Right ventricle myocardium inferior (tissue), 1 donor: ENCODE measurements around the gene NEBL. TPM values are rescaled to one million over a fixed set of nuclear protein-coding genes. Genes with fewer than 3 reads are reported as not detected.

Source experiments
- ATAC-seq: fragments of 200-7000 bp; cut with Tn5 transposase; one replicate; pipeline ENCODE4 v1.9.1; 2020; ENCODE audit warnings: mild to moderate bottlenecking, moderate library complexity
- DNase-seq: peaks from one replicate; pipeline ENCODE4 v3.0.0; 2021; ENCODE audit errors: missing footprints
- intact Hi-C: fragments of 100-400 bp; cut with DNase I; formaldehyde crosslinking; loops from one replicate; pipeline ENCODE4 v1.11.0; 2022
- total RNA-seq: library from RNA; stranded (reverse); fragmentation: NEBNext Ultra II Directional; extraction: Animal tissue kit (Norgen Biotek cat#: 25700); gene quantifications from one replicate; pipeline ENCODE4 v1.2.1, GENCODE V29; 2021
- donor health status: DM: no; HTN: yes; CAD: no; lungs with severe emphysema.

Gene NEBL
- total RNA-seq, 1 donor from 2014 or later: 666 TPM

DNA sequence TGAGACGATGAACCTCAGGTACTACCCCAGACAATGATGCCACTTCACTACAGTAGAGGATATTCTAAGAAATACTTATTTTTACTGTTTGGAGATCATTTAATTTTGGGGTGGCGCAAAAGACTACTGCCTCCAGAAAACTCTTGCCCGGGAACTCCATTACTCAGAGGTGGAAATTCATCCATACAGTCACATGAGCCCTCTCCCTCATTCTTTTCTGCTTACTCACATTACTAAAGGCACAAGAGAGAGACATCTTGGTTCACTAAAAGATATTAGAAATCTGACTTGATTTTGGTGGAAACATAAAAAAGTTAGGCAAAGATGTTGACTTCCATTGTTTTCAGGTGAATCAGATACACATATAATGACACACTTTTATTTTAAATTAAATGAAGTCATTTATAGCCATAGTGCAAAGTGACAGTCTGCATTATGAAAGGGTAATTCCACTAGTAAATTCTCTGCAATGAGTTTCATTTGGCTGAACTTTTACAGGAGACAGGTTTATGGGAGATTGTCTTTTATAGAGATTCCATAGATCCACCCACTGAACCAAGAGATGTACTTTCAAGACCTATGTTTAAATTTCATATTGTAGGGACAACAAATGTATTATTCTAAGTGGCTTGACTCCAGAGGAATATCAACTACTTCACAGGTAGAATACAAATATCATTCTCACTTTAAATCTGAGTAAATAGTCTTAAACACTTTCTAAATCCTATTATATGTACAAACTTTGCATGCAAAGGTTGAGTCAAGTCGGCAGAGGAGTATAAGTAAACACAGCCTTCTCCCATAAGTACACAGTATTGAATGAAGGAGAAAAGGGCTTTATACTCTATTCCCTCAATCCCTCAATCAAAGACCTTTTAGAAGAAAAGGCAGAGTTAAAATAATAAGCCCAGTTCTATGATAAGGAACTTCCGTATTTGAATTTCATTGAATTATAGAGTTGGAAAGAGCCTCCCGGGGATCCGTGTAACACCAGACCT lies 18.8 kb downstream of the NEBL start:
- DNase-seq: no peak
- intact Hi-C loops: no loop called here
- no peak for ATAC-seq

DNA sequence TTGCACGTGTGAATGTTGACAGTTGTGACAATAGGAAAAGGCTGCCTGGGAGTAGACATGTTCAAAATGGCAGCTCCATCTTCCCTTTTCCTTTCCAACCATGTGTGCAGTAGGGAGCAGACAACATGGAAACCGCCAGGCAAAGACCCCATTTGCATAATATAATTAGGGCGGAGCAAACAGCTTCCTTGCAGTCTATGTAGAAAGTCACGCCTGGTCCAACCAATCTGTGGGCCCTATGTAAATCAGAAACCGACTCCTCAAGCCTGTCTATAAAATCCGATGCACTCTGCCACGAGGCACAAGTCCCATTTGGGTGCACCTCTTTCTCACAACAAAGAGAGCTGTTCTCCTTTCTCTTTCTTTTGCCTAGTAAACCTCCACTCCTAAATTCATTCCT lies 19.6 kb downstream of the NEBL start:
- no peak for ATAC-seq
- DNase-seq: no peak
- intact Hi-C loops: no loop called here

DNA sequence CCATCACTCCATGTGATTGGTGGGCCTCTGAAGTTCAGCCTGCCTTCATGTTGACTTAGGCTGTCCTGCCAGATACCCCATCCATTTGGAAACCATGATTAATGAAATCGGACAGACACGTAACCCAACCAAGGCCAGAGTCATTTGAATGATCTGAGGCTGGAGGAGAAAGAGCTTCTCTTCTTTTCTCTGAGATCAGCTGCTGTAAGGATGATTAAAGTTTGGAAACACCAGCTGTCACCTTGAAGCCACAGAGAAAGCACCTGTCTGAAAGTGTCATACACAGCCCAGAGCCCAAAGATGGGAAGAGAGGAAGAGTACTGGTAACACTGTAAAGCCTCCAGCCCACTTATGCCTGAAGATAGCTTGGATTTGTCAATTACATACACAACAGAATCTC lies 22.9 kb downstream of the NEBL start:
- intact Hi-C loops: no loop called here
- no peak for ATAC-seq
- DNase-seq: no peak

DNA sequence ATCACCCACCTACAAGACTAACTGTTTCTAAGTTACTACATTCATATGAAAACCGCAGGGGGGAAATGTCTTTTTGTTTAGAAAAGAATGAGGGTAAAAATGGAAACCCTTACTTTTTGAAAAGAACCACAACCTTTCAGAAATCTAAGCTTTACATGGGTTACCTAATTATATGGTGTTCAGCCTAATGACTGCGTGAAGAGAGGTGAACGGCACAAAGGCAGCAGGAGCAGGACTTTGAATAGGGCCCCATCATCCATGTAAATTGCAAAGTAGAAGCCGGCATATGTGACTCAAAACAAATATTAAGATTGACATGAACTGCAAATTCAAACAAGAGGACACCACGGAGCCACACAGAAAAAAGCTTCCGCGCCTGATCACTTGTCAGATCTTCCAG lies 25.1 kb downstream of the NEBL start:
- no peak for ATAC-seq
- DNase-seq: no peak
- intact Hi-C loops: no loop called here

DNA sequence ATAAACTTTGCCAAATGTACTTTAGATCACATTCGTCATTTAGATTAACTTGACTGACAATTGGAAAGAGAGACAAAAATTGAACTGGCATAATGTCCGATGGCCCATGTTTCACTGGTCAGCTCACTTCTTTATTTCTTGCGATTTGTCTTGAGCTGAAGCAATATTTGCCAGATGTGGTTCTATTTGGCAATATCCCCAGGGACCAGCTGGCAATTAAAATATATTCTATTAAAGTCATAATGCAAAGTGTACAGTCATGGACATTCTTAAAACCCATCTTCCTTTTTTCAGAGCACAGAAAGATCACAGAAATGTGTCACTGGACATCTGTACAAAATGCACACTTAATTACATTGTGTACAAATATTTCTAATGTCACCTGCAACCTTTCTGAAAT lies 26.3 kb downstream of the NEBL start:
- DNase-seq (no peak), ATAC-seq (no peak)
- intact Hi-C loops: no loop called here

DNA sequence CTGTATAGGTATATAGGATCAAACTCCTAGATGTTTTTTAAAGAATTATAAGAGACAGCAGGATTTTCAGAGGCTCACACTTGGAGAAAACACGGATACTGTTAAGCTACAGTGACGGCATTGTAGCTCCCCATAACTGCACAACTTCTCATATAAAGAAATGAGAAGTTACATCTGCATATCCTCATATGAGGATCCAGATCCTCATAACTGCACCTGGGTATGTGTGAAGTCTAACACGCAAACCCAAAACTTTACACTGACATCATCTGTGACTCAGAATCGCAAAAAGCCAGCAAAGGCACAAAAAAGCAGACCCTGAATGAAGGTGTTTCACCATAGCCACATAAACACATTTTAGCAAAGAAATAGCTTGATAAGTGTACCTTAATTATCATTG lies 34.1 kb downstream of the NEBL start:
- ATAC-seq: no peak
- intact Hi-C loops: no loop called here
- DNase-seq: no peak

DNA sequence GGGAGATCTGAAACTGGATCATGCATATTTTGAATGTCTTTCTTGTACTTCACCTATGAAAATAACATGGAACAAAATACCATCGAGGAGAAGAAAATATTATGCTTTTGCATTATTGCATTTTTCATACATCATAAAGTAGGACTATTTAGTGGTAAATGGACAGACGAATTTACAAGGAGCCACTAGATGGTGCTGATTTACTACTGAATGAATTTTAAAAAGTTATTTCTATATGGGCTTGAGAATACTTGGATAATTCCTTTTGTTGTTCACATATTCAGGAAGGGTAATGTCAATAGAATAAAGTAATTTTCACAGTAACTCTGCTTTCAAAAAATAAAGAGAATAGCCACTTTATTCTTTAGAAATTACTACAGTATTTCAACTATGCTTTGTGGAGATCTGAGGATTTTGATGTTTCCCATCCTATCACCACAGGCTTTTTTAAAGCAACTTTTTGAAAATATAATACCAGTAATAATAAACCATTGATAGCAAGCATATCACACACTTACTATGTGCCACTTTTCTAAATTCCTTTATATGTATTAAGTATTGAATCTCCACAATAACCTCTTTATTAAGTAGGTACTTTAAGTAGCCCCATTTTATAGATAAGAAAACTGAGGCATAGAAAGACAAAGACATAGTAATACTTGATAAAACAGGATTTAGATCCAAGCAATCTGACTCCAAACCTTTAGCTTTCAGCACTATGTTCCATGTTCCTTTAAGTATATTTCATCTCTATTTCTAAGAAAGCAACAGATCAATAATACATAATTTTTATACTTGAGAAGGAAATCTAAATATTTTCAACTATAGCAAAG lies 38.6 kb downstream of the NEBL start:
- intact Hi-C loops: no loop called here
- DNase-seq: no peak
- ATAC-seq: no peak

DNA sequence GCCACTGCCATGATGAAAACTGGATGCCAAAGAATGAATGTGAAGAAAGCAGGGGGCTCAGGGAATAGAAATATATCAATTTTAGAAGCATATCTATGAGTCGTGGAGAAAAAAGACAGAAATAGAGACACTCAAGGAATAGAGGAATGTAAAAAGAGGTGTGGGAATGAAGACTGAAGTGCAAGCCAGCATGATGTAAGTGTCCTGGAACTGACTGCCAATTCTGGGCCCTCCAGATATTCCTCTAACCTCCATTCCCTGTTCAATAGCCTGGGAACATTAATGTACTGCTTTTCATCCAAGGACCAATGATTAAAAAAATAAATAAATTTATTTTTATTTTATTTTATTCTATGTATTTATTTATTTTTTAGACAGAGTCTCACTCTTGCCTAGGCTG lies 40.6 kb downstream of the NEBL start:
- intact Hi-C loops: no loop called here
- DNase-seq (no peak), ATAC-seq (peak; percentile 53)

DNA sequence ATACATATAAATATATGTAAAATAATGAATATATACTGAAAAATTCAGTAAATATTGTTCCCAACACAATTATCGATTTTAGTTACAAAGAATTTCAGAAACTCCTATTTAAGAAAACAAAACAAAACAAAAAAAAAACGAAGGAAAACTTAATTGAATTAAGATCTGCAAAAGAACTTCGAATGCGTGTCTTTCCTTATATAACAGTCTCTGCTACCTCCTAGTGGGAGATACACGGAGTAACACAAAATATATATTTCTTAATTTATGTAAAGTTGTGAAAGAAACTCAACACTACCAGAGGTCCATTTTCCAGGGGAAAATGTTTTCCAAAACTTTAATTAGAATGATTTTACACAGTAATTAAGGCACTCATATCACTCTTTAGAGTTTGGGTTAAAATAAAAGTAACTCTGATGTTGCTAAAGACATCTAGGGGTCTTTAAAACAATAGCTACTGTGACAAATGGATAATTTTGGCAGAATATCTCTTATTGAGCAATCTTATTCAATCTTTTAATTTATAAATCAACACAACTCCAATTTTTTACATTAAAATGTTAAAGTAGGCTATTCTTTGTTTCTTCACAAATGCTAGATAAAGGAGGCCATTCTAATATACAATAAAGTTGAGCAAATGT lies 41.6 kb downstream of the NEBL start:
- ATAC-seq: no peak
- DNase-seq: no peak
- intact Hi-C loops: no loop called here

DNA sequence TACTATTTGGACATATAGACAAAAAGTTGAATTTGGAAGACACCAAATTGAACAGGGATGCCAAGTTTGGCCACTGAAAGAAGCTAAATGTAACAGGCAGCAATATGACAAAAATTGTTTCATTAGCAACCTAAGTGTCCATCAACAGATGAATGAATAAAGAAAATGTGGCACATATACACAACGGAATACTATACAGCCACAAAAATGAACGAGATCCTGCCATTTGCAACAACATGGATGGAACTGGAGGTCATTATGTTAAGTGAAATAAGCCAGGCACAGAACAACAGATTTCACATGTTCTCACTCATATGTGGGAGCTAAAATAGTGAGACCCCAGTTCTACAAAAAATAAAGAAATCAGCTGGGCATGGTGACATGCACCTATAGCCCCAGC lies 43.8 kb downstream of the NEBL start:
- DNase-seq (no peak), ATAC-seq (no peak)
- intact Hi-C loops: no loop called here

DNA sequence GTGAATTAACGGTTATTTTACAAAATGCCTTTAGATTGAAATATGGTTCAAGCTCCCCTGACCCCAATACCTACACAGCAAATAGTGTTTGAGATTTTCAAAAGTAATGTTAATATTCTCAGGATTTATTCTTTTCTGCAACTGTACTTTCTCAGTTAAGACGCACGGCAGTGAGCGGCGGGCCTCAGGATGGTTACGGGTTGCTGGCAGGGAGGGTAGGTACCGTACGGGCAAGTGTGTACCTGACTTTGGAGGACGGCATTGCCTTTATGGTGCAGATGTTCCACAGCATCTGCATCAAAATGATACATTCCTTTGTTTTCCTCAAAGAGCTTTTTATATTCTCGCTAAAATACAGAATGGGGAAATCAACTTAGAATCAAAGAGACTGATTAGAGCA lies 44.8 kb downstream of the NEBL start:
- intact Hi-C loops: no loop called here
- DNase-seq (no peak), ATAC-seq (no peak)

DNA sequence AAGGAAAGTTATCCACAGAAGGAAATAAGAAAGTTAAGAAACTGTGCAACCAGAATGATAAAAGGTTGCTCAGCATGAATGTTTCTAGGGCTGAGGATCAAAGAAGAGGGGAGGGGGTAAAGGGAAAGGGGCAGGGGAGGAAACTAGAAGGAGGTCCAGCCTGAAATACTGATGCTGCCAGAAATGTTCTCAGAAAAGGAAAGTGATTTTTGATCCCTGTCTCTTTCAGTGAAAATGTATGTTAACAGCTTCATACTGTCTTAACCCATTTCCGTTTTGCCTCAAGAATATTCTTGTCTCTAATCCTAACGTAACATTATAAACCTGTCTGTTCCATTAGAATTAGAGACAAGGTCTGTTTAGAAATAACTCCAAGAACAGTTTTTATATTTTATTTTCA lies 49.6 kb downstream of the NEBL start:
- no peak for DNase-seq
- no peak for ATAC-seq
- intact Hi-C loops: no loop called here

DNA sequence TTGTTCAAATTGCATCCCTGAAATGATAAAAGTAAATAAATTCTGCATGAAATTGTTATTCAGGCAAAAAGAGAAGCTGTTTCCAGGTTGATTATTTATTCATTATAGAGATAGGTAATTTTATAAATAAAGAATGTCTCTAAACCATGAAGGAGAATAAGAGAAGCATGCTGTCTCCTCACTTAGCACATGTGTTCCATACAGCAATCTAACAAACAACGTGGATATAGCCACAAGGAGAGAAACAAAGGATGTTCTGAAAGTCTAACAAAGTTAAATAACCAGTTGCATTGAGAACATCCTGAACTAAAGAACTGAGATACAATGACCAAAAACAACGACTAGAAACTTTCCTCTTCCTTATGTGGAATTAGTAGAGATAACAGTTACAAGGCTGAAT lies 50.8 kb downstream of the NEBL start:
- ATAC-seq: no peak
- intact Hi-C loops: no loop called here
- DNase-seq: no peak

DNA sequence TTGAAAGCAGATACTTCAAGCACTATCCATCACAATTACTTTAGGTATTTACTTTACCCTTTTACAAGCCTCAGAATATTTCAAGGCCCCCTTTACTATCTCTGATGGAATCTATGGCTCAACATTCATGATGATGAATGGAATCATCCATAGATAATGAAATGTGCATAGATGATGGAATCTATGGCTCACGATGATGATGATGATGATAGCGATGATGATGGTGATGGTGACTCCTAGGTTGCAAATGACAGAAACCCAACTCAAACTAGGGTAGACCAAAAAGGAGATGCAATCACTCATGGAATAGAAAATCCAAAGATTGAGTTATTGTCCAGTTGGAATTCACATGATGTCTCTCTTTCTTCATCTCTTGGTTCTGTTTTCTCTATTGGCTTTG lies 55.7 kb downstream of the NEBL start:
- ATAC-seq: no peak
- intact Hi-C loops: no loop called here
- no peak for DNase-seq

DNA sequence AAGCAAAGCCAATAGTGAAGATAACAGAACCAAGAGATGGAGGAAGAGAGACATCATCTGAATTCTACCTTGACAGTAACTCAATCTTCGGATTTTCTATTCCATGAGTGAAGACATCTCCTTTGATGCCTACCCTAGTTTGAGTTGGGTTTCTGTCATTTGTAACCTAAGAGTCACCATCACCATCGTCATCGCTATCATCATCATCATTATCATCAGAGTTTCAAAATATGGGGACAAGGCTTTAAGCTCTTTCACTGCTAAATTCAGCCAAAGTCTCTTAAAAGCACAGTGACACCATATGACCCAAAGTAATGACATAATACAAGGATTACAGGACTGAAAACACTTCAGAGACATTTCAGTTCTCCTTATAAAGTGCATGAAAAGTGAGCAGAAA lies 57.2 kb downstream of the NEBL start:
- intact Hi-C loops: no loop called here
- no peak for DNase-seq
- no peak for ATAC-seq

DNA sequence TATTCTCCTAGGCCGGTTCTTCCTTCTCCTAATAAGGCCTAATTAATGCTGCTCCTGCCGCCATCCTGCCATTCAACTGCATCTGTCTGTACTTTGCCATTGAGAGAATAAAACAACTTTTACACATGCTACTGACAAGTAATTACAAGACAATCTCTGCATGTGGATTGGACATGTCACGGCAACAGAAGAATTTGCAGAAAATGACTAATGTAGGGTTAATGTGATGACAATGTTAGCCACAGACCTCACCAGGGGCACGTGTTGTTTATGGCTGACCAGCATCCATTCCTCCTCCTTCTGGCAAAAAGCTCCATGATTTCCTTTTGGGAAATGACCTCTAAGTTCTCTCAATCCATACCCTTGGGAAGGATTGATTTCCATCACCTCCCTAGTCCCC lies 58.0 kb downstream of the NEBL start:
- ATAC-seq: no peak
- no peak for DNase-seq
- intact Hi-C loops: no loop called here

DNA sequence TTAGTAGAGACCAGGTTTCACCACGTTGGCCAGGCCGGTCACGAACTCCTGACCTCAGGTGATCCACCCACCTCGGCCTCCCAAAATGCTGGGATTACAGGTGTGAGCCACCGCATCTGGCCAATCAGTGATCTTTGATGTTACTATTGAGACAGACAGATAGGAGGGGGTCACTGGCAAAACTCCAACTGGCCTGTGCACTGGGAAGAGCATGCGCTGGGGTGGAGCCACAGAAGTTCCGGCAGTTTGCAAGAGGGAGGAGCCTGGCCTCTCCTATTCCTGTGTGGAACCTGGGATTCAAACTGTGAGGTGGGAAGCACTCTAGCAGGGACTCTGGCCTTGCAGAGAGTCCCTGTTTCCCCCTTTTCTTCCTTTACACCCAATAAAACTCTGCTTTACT lies 60.7 kb downstream of the NEBL start:
- intact Hi-C loops: no loop called here
- peak; percentile 53 for DNase-seq
- peak; percentile 45 for ATAC-seq

DNA sequence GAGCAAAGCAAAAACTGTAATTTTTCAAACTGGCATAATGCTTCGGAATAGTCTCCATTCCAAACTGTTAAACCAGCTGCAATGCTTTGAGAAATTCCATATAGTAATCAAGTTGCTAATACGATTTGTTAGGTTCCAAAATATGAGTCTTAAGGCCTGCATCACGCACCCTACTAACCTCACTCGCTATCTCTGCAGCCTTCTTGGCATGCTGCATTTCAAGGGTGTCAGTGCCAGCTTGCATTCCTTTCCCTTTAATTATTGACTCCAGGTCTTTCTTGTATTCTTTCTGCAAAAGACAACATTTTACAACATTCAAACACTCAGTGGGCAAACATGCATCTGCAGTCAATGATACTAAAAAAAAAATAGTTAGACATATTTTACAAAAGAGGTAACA lies 61.8 kb downstream of the NEBL start:
- intact Hi-C loops: no loop called here
- ATAC-seq (no peak), DNase-seq (no peak)

DNA sequence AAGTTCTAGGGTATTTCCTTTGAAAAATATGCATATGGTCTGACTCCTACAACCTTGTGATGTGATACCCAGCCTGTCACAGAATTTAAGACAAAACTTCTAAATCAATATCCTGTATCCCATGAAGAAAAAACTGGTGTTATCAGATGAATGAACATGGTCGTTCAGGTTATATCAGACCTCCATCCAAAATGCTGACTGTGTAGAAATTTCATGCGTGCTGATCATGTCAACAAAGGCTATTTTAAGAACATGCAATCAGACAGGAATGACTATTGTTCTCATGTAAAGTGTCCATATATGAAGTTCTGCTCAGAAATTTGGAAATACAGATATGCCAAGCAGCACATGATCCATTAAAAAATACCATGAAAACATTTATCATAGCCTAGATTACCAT lies 62.3 kb downstream of the NEBL start:
- intact Hi-C loops: no loop called here
- no peak for ATAC-seq
- no peak for DNase-seq

DNA sequence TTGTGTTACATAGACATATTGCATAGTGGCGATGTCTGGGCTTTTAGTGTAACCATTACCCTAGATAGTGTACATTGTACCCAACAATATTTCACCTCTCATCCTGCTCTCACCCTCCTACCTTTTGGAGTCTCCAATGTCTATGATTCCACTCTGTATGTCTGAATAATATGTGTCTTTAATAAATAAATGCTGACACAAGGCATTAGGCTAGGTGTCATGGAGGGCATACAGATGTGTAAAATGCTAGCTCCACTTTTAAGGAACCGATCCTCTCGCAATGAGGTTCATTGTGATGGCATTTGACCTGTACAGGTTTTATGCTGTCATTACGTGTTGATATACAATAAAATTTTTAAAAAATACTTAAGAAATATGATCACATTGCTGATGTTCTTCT lies 74.3 kb downstream of the NEBL start:
- ATAC-seq: no peak
- intact Hi-C loops: no loop called here

More for the DNA sequence above, 74.3 kb downstream of the NEBL start:
- DNase-seq: no peak
